IPS-15b (cell line): ENCODE results near the gene BTD.
"Not testable (repeated sequence)": the region's sequence is repeated elsewhere in the genome, so short reads cannot be mapped to it uniquely, and the experiment has no call there.

Source experiments
- H3K27me3 ChIP-seq: one replicate; pipeline ENCODE4 v1.6.1; 2013; ENCODE audit warnings: low read length; ENCODE audit not compliant: control insufficient read depth, insufficient read depth
- H3K36me3 ChIP-seq: one replicate; pipeline ENCODE4 v1.6.1; 2013; ENCODE audit warnings: low read length; ENCODE audit not compliant: control insufficient read depth, insufficient read depth
- H3K4me1 ChIP-seq: one replicate; pipeline ENCODE4 v1.6.1; 2013; ENCODE audit warnings: mild to moderate bottlenecking, low read length; ENCODE audit not compliant: control insufficient read depth, insufficient read depth
- H3K4me3 ChIP-seq: one replicate; pipeline ENCODE4 v1.5.1; 2013; ENCODE audit warnings: low read depth, low read length
- H3K9ac ChIP-seq: one replicate; pipeline ENCODE4 v1.6.1; 2013; ENCODE audit warnings: low read depth, mild to moderate bottlenecking, low read length
- H3K9me3 ChIP-seq: one replicate; pipeline ENCODE4 v1.6.1; 2013; ENCODE audit warnings: mild to moderate bottlenecking, low read length; ENCODE audit not compliant: control insufficient read depth, insufficient read depth

Gene BTD

GRCh38 chr3:15578289-15578867 is 23.2 kb upstream of the BTD start:
- Histone ChIP-seq H3K9ac (no peak overlapping the region), H3K27me3 (no peaks in the 10 kb centered on the region), H3K36me3 (no peaks in the 10 kb centered on the region), H3K4me1 (no peaks in the 10 kb centered on the region), H3K4me3 (no peak overlapping the region), H3K9me3 (no peaks in the 10 kb centered on the region)

- Histone ChIP-seq H3K9ac (no peak overlapping the region), H3K36me3 (no peaks in the 10 kb centered on the region), H3K4me3 (no peak overlapping the region), H3K9me3 (no peaks in the 10 kb centered on the region), H3K4me1 (no peaks in the 10 kb centered on the region), H3K27me3 (no peaks in the 10 kb centered on the region)
Observed at GRCh38 chr3:15579051-15579450, 22.5 kb upstream of the BTD start.

- H3K4me3 ChIP-seq: no peak overlapping the region
- no peaks in the 10 kb centered on the region for H3K36me3 ChIP-seq
- no peaks in the 10 kb centered on the region for H3K4me1 ChIP-seq
- no peaks in the 10 kb centered on the region for H3K27me3 ChIP-seq
- no peaks in the 10 kb centered on the region for H3K9me3 ChIP-seq
- no peak overlapping the region for H3K9ac ChIP-seq
Observed at GRCh38 chr3:15581471-15582394, 19.8 kb upstream of the BTD start.

GRCh38 chr3:15585111-15585845 is 16.3 kb upstream of the BTD start:
- Histone ChIP-seq H3K4me1 (no peaks in the 10 kb centered on the region), H3K36me3 (peaks cover 4% of the 10 kb centered on the region), H3K27me3 (no peaks in the 10 kb centered on the region), H3K4me3 (no peak overlapping the region), H3K9me3 (no peaks in the 10 kb centered on the region), H3K9ac (no peak overlapping the region)

DNA sequence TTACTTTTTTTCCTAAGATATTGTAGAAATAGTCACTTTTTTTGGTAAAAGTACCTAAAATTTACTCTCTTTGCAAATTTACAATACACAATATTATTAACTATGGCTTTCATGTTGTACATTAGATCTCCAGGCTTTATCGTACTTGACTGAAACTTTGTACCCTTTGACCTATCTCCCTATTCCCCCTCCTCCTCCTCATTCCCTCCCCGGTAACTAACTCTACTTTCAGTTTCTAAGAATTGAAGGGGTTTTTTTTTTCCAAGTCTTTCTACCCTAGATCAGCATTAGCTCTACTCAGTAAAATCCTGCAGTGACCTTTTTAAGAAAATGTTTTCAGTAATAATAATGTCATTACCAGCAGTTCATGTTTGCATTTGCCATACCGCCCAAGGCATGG is 10.3 kb upstream of the BTD start:
- Histone ChIP-seq H3K36me3 (peaks cover 4% of the 10 kb centered on the region), H3K4me1 (no peaks in the 10 kb centered on the region), H3K9me3 (no peaks in the 10 kb centered on the region), H3K4me3 (no peak overlapping the region), H3K9ac (no peak overlapping the region), H3K27me3 (no peaks in the 10 kb centered on the region)

DNA sequence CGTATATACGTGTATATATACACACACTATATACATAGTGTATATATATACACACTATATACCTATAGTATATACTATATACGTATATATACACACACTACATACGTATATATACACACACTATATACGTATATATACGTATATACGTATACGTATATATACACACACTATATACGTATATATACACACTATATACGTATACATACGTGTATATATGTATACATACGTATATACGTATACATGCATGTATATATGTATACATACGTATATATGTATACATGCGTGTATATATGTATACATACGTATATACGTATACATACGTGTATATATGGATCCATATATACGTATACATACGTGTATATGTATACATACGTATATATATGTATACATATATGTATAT is 9.6 kb upstream of the BTD start:
- no peaks in the 10 kb centered on the region for H3K9me3 ChIP-seq
- H3K36me3 ChIP-seq: peaks cover 4% of the 10 kb centered on the region
- H3K4me1 ChIP-seq: no peaks in the 10 kb centered on the region
- H3K27me3 ChIP-seq: no peaks in the 10 kb centered on the region
- H3K4me3 ChIP-seq: no peak overlapping the region
- no peak overlapping the region for H3K9ac ChIP-seq

GRCh38 chr3:15592968-15593367 is 8.6 kb upstream of the BTD start:
- Histone ChIP-seq H3K4me1 (no peaks in the 10 kb centered on the region), H3K36me3 (peaks cover 3% of the 10 kb centered on the region), H3K27me3 (no peaks in the 10 kb centered on the region), H3K4me3 (no peak overlapping the region), H3K9me3 (no peaks in the 10 kb centered on the region), H3K9ac (no peak overlapping the region)

DNA sequence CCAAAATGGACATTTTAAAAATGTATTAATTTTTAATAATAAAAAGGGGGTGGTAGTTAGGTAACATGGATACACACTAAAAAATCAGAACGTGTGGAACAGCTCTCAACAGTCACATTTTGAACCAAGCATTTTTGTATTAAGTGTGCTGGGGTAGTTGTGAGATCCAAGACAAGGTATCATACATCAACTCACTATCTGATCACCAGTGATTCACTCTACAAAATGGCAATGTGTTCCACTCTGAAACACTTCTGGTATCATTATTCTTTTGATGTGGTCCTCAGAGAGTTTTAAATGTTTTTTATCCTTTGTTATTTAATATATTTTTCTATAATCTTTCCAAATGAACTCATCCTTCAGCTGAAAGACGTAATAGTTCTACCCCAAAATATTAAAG is 5.6 kb upstream of the BTD start:
- H3K4me3 ChIP-seq: no peak overlapping the region
- H3K9ac ChIP-seq: no peak overlapping the region
- H3K27me3 ChIP-seq: no peaks in the 10 kb centered on the region
- H3K9me3 ChIP-seq: no peaks in the 10 kb centered on the region
- H3K4me1 ChIP-seq: no peaks in the 10 kb centered on the region
- peaks cover 3% of the 10 kb centered on the region for H3K36me3 ChIP-seq

- peak overlapping the region; percentile 94 for H3K4me3 ChIP-seq
- H3K27me3 ChIP-seq: no peaks in the 10 kb centered on the region
- no peaks in the 10 kb centered on the region for H3K4me1 ChIP-seq
- H3K9me3 ChIP-seq: no peaks in the 10 kb centered on the region
- H3K9ac ChIP-seq: peak overlapping the region; percentile 57
- peaks cover 3% of the 10 kb centered on the region for H3K36me3 ChIP-seq
Observed at GRCh38 chr3:15601046-15601398, 523 bp upstream of the BTD start.

- H3K27me3 ChIP-seq: no peaks in the 10 kb centered on the region
- peaks cover 3% of the 10 kb centered on the region for H3K4me1 ChIP-seq
- H3K9me3 ChIP-seq: no peaks in the 10 kb centered on the region
- peaks cover 3% of the 10 kb centered on the region for H3K36me3 ChIP-seq
- peak overlapping the region; percentile 94 for H3K4me3 ChIP-seq
- H3K9ac ChIP-seq: peak overlapping the region; percentile 97
Observed at GRCh38 chr3:15602146-15602536, 596 bp downstream of the BTD start.

- H3K27me3 ChIP-seq, H3K9me3 ChIP-seq, H3K36me3 ChIP-seq, H3K4me1 ChIP-seq, H3K9ac ChIP-seq: not testable (repeated sequence)
- H3K4me3 ChIP-seq: peak overlapping the region; percentile 94
Observed at GRCh38 chr3:15602816-15603215, 1.3 kb downstream of the BTD start.

- not testable (repeated sequence) for H3K4me3 ChIP-seq, H3K36me3 ChIP-seq, H3K4me1 ChIP-seq, H3K9me3 ChIP-seq, H3K9ac ChIP-seq, H3K27me3 ChIP-seq
Observed at GRCh38 chr3:15604584-15604983, 3.0 kb downstream of the BTD start.
